Upper lobe of left lung (tissue), 6 donors: ENCODE results near the gene TTC7B. TPM values are rescaled to one million over a fixed set of nuclear protein-coding genes. Genes with fewer than 3 reads are reported as not detected.

Source experiments
- ATAC-seq, 2 donors: fragments of 200-7000 bp; cut with Tn5 transposase; one replicate each; pipeline ENCODE4 v1.9.1; 2022; ENCODE audit warnings: mild to moderate bottlenecking in 2 of 2, moderate library complexity in 2 of 2; ENCODE audit not compliant: low FRiP score in 2 of 2
- DNase-seq, 2 donors: peaks; one replicate each; pipeline ENCODE4 v3.0.0-alpha.2; 2019 to 2020
- H3K27ac ChIP-seq, 4 donors: fragments of 200-600 bp; sonication (generic); one replicate each; pipeline ENCODE4 v1.5.1; 2016 to 2019
- H3K27me3 ChIP-seq, 4 donors: fragments of 200-600 bp; sonication (generic); one replicate each; pipeline ENCODE4 v1.5.1; 2017 to 2019
- H3K36me3 ChIP-seq, 4 donors: fragments of 200-600 bp; sonication (generic); one replicate each; pipeline ENCODE4 v1.5.1; 2016 to 2019
- H3K4me1 ChIP-seq, 4 donors: fragments of 200-600 bp; sonication (generic); one replicate each; pipeline ENCODE4 v1.5.1; 2018 to 2019
- H3K4me3 ChIP-seq, 4 donors: fragments of 200-600 bp; sonication (generic); one replicate each; pipeline ENCODE4 v1.5.1; 2017 to 2019; ENCODE audit warnings: mild to moderate bottlenecking in 2 of 4, moderate library complexity in 1 of 4
- H3K9me3 ChIP-seq, 4 donors: fragments of 200-600 bp; sonication (generic); one replicate each; pipeline ENCODE4 v1.5.1; 2018 to 2019
- CTCF ChIP-seq, 6 experiments: fragments of 450-650 bp in 4 of 6; fragments of 200-600 bp in 2 of 6; sonication (generic) in 2 of 6; IDR thresholded peaks; one replicate each; pipeline ENCODE4 v1.5.1; 2016 to 2019; ENCODE audit warnings: antibody characterized with exemption in 6 of 6
- EP300 ChIP-seq, 4 donors: sonication (generic); formaldehyde crosslinking; IDR thresholded peaks; one replicate each; pipeline ENCODE4 v1.5.1; 2017; ENCODE audit warnings: antibody characterized with exemption in 4 of 4, control low read depth in 2 of 4
- POLR2A ChIP-seq, 4 donors: fragments of 450-650 bp; IDR thresholded peaks; one replicate each; pipeline ENCODE4 v1.5.1; 2016 to 2017; ENCODE audit warnings: antibody characterized with exemption in 4 of 4, mild to moderate bottlenecking in 2 of 4
- POLR2AphosphoS5 ChIP-seq, 2 donors: sonication (generic); formaldehyde crosslinking; IDR thresholded peaks; one replicate each; pipeline ENCODE4 v1.5.1; 2017; ENCODE audit warnings: antibody characterized with exemption in 2 of 2
- WGBS, 2 donors: methylation state at CpG; one replicate each; pipeline ENCODE4 v1.1.5; 2017 to 2018; 5-methylcytosine and 5-hydroxymethylcytosine counted together
- total RNA-seq, 6 donors: library from RNA; depleted of rRNA in 4 of 6; stranded (reverse); fragments of >200 nt in 4 of 6; gene quantifications; one replicate each; pipeline versions ENCODE4 v1.1.0 to v1.2.1, GENCODE V29; 2016 to 2021
- donor health status: DM: no; HTN: no; CAD: no; lungs with moderate emphysema.
- donor health status: DM: no; HTN: yes; CAD: no; lungs with severe emphysema.

TTC7B gene
- total RNA-seq, 6 donors from 2014 or later, result 13.5 to 87.3 (median 37.5) TPM

DNA sequence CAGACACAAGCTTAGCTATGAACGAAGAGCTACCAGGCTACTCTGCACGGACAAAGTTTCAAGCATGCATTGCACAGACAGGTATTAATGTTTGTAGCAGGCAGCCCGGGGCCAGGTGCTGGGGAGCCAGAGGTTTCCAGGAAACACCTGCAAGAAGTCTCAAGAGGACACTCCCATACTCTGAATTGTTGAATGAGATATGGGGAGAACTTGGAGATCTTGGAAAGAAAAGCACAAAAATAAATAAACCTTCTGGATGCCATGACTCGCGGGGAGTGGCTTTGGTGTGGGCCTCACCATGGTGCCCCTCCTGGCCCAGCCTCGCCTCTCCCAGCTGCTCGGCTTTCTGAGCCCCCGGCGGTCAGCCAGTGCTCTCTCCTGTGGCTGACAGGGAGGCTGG is 186.8 kb downstream of the TTC7B start:
- Histone ChIP-seq H3K27ac (peak overlapping the region; percentile 68 to 88 (median 80)), H3K27me3 (no peaks in the 10 kb centered on the region), H3K36me3 (no peaks in the 10 kb centered on the region), H3K4me3 (no peak overlapping the region), H3K9me3 (no peaks in the 10 kb centered on the region), H3K4me1 (peaks cover 21 to 40% (median 39%) of the 10 kb centered on the region in 4 donors)
- TF ChIP-seq EP300 (IDR thresholded peaks at IDR 0.05) (peak in 1 of 4 donors; percentile 68), POLR2A (IDR thresholded peaks at IDR 0.05) (peak in 1 of 4 donors; percentile 15), CTCF (IDR thresholded peaks at IDR 0.05) (no peak)
- ATAC-seq, result peak; percentile 5 to 75
- DNase-seq, result peak; percentile 60 to 69
- 59 to 63% methylated on average over 9 of the region's 9 CpGs for WGBS, 2 donors

- TF ChIP-seq POLR2A (IDR thresholded peaks at IDR 0.05) (no peak), CTCF (IDR thresholded peaks at IDR 0.05) (no peak), POLR2AphosphoS5 (IDR thresholded peaks at IDR 0.05) (no peak), EP300 (IDR thresholded peaks at IDR 0.05) (no peak)
- H3K36me3 ChIP-seq, result no peaks in the 10 kb centered on the region
- DNase-seq, result no peak
- H3K9me3 ChIP-seq, result no peaks in the 10 kb centered on the region
- H3K27ac ChIP-seq, result peak overlapping the region in 3 of 4 donors; percentile 30 to 88 (median 82)
- H3K4me1 ChIP-seq, result peaks cover 21 to 46% (median 42%) of the 10 kb centered on the region in 4 donors
- ATAC-seq, result no peak
- 86 to 90% methylated on average over 6 to 8 of the region's 8 CpGs for WGBS, 2 donors
- no peak overlapping the region for H3K4me3 ChIP-seq
- H3K27me3 ChIP-seq, result no peaks in the 10 kb centered on the region
Measured at GRCh38 chr14:90628825-90629224, 187.4 kb downstream of the TTC7B start.

DNA sequence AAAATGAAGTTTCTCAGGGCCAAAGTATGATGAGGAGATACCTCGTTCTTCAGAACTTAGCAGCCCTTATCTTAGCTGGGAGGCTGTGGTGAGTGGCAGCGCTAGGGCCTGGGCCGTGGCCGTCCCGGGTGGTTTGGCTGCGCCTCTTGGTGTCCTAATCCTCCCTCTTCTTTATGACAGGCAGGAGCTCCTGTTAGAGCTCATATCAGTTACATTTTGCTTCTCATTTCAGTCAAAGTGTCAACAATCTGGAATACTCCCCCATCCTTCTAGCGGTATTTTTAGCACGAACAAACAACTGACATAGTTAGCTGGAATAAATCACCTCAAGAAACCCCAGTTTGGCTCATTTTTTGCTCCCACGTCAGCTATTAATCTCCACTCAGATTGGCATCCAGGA is 188.8 kb downstream of the TTC7B start:
- TF ChIP-seq CTCF (IDR thresholded peaks at IDR 0.05) (no peak), POLR2A (IDR thresholded peaks at IDR 0.05) (no peak)
- H3K9me3 ChIP-seq, result no peaks in the 10 kb centered on the region
- peaks cover 21 to 45% (median 41%) of the 10 kb centered on the region in 4 donors for H3K4me1 ChIP-seq
- ATAC-seq (no peak), DNase-seq (peak in 1 of 2 donors; percentile 66)
- H3K27ac ChIP-seq, result peak overlapping the region in 1 of 4 donors; percentile 7
- no peaks in the 10 kb centered on the region for H3K36me3 ChIP-seq
- no peak overlapping the region for H3K4me3 ChIP-seq
- no peaks in the 10 kb centered on the region for H3K27me3 ChIP-seq
- WGBS, 2 donors, result 68 to 85% methylated on average over 9 of the region's 9 CpGs

- TF ChIP-seq POLR2A (IDR thresholded peaks at IDR 0.05) (no peak), POLR2AphosphoS5 (IDR thresholded peaks at IDR 0.05) (no peak), EP300 (IDR thresholded peaks at IDR 0.05) (no peak), CTCF (IDR thresholded peaks at IDR 0.05) (no peak)
Measured at GRCh38 chr14:90626550-90626949, 189.7 kb downstream of the TTC7B start.

GRCh38 chr14:90625445-90625844 is 190.8 kb downstream of the TTC7B start:
- Histone ChIP-seq H3K4me3 (no peak overlapping the region), H3K4me1 (peaks cover 21 to 50% (median 41%) of the 10 kb centered on the region in 4 donors), H3K9me3 (no peaks in the 10 kb centered on the region), H3K36me3 (no peaks in the 10 kb centered on the region), H3K27me3 (no peaks in the 10 kb centered on the region), H3K27ac (no peak overlapping the region)
- ATAC-seq, result no peak
- 66 to 83% methylated on average over 3 to 8 of the region's 8 CpGs for WGBS, 2 donors
- DNase-seq, result no peak
- TF ChIP-seq POLR2AphosphoS5 (IDR thresholded peaks at IDR 0.05) (no peak), CTCF (IDR thresholded peaks at IDR 0.05) (no peak), EP300 (IDR thresholded peaks at IDR 0.05) (no peak), POLR2A (IDR thresholded peaks at IDR 0.05) (no peak)

More at GRCh38 chr14:90626550-90626949, 189.7 kb downstream of the TTC7B start:
- ATAC-seq (no peak), DNase-seq (no peak)
- WGBS, 2 donors, result 72 to 83% methylated on average over 7 of the region's 7 CpGs
- H3K27me3 ChIP-seq, result no peaks in the 10 kb centered on the region
- no peak overlapping the region for H3K4me3 ChIP-seq
- no peaks in the 10 kb centered on the region for H3K36me3 ChIP-seq
- no peak overlapping the region for H3K27ac ChIP-seq
- peaks cover 21 to 45% (median 41%) of the 10 kb centered on the region in 4 donors for H3K4me1 ChIP-seq
- H3K9me3 ChIP-seq, result no peaks in the 10 kb centered on the region
